H1 (cell line): ENCODE data around the gene SLU7. TPM values are rescaled to one million over a fixed set of nuclear protein-coding genes. Genes with fewer than 3 reads are reported as not detected.
A peak's percentile ranks its signal among the peaks of the same experiment; 100 is the strongest.

Source experiments
- ATF3 ChIP-seq: IDR thresholded peaks from 2 replicates; pipeline ENCODE4 v1.6.1; 2011; ENCODE audit warnings: low read depth, mild to moderate bottlenecking, low read length; ENCODE audit not compliant: insufficient read depth
- HDAC2 ChIP-seq, 2 experiments: fragments of 300-600 bp in 1 of 2; sonication (generic) in 1 of 2; IDR thresholded peaks; 2 replicates each; pipeline ENCODE4 v1.6.1; 2011 to 2012; ENCODE audit warnings: low read depth in 2 of 2, low read length in 2 of 2, mild to moderate bottlenecking in 2 of 2, moderate library complexity in 2 of 2, borderline replicate concordance in 1 of 2, inconsistent platforms in 1 of 2
- KDM1A ChIP-seq: fragments of 200-600, 300-600 bp; sonication (generic); IDR thresholded peaks from 2 replicates; pipeline ENCODE4 v1.7.1; 2016; ENCODE audit warnings: mild to moderate bottlenecking, low read length, borderline replicate concordance
- KDM5A ChIP-seq: fragments of 200-600 bp; IDR thresholded peaks from 2 replicates; pipeline ENCODE4 v1.7.1; 2012; ENCODE audit warnings: mild to moderate bottlenecking, low read length, inconsistent platforms, mixed read lengths
- SIX5 ChIP-seq: IDR thresholded peaks from 2 replicates; pipeline ENCODE4 v1.6.1; 2011; ENCODE audit warnings: mild to moderate bottlenecking, low read depth, low read length
- USF2 ChIP-seq: IDR thresholded peaks from 2 replicates; pipeline ENCODE4 v1.6.1; 2011; ENCODE audit warnings: low read length, improper control_type of control experiment
- polyA plus RNA-seq, 7 experiments: library from polyadenylated mRNA; depleted of rRNA in 3 of 7; stranded (reverse) in 5 of 7; unstranded in 2 of 7; fragments of >200 nt in 5 of 7; fragments of 200-250 nt in 2 of 7; gene quantifications; 1 replicate in 5 of 7; 2 replicates in 1 of 7; 4 replicates in 1 of 7; pipeline versions ENCODE4 v1.2.1 to v1.2.3, GENCODE V29; 2011 to 2013; ENCODE audit warnings: missing spikeins in 2 of 7, mixed read lengths in 2 of 7
- total RNA-seq: library from RNA; stranded (reverse); fragmentation: NEBNext Ultra II Directional; extraction: Animal tissue kit (Norgen Biotek cat#: 25700); gene quantifications from 2 replicates; pipeline ENCODE4 v1.2.1, GENCODE V29; 2021
- TF ChIP-seq, protein P1 (sequence below): fragments of 300-600 bp; sonication (generic); IDR thresholded peaks from 2 replicates; pipeline ENCODE4 v1.7.1; 2012; ENCODE audit warnings: low read length, moderate library complexity, mild to moderate bottlenecking, inconsistent platforms; ENCODE audit not compliant: insufficient replicate concordance

Gene SLU7
- total and polyA plus RNA-seq, 2 of the 8 experiments (the other 6 are each of a cell fraction or from before 2014, with no cell fraction given), result 6.0 to 34.1 TPM

GRCh38 chr5:160369990-160370712 is 48.7 kb downstream of the SLU7 start, which contains the start of gene C1QTNF2 (continued):
- TF ChIP-seq, protein P1, sequence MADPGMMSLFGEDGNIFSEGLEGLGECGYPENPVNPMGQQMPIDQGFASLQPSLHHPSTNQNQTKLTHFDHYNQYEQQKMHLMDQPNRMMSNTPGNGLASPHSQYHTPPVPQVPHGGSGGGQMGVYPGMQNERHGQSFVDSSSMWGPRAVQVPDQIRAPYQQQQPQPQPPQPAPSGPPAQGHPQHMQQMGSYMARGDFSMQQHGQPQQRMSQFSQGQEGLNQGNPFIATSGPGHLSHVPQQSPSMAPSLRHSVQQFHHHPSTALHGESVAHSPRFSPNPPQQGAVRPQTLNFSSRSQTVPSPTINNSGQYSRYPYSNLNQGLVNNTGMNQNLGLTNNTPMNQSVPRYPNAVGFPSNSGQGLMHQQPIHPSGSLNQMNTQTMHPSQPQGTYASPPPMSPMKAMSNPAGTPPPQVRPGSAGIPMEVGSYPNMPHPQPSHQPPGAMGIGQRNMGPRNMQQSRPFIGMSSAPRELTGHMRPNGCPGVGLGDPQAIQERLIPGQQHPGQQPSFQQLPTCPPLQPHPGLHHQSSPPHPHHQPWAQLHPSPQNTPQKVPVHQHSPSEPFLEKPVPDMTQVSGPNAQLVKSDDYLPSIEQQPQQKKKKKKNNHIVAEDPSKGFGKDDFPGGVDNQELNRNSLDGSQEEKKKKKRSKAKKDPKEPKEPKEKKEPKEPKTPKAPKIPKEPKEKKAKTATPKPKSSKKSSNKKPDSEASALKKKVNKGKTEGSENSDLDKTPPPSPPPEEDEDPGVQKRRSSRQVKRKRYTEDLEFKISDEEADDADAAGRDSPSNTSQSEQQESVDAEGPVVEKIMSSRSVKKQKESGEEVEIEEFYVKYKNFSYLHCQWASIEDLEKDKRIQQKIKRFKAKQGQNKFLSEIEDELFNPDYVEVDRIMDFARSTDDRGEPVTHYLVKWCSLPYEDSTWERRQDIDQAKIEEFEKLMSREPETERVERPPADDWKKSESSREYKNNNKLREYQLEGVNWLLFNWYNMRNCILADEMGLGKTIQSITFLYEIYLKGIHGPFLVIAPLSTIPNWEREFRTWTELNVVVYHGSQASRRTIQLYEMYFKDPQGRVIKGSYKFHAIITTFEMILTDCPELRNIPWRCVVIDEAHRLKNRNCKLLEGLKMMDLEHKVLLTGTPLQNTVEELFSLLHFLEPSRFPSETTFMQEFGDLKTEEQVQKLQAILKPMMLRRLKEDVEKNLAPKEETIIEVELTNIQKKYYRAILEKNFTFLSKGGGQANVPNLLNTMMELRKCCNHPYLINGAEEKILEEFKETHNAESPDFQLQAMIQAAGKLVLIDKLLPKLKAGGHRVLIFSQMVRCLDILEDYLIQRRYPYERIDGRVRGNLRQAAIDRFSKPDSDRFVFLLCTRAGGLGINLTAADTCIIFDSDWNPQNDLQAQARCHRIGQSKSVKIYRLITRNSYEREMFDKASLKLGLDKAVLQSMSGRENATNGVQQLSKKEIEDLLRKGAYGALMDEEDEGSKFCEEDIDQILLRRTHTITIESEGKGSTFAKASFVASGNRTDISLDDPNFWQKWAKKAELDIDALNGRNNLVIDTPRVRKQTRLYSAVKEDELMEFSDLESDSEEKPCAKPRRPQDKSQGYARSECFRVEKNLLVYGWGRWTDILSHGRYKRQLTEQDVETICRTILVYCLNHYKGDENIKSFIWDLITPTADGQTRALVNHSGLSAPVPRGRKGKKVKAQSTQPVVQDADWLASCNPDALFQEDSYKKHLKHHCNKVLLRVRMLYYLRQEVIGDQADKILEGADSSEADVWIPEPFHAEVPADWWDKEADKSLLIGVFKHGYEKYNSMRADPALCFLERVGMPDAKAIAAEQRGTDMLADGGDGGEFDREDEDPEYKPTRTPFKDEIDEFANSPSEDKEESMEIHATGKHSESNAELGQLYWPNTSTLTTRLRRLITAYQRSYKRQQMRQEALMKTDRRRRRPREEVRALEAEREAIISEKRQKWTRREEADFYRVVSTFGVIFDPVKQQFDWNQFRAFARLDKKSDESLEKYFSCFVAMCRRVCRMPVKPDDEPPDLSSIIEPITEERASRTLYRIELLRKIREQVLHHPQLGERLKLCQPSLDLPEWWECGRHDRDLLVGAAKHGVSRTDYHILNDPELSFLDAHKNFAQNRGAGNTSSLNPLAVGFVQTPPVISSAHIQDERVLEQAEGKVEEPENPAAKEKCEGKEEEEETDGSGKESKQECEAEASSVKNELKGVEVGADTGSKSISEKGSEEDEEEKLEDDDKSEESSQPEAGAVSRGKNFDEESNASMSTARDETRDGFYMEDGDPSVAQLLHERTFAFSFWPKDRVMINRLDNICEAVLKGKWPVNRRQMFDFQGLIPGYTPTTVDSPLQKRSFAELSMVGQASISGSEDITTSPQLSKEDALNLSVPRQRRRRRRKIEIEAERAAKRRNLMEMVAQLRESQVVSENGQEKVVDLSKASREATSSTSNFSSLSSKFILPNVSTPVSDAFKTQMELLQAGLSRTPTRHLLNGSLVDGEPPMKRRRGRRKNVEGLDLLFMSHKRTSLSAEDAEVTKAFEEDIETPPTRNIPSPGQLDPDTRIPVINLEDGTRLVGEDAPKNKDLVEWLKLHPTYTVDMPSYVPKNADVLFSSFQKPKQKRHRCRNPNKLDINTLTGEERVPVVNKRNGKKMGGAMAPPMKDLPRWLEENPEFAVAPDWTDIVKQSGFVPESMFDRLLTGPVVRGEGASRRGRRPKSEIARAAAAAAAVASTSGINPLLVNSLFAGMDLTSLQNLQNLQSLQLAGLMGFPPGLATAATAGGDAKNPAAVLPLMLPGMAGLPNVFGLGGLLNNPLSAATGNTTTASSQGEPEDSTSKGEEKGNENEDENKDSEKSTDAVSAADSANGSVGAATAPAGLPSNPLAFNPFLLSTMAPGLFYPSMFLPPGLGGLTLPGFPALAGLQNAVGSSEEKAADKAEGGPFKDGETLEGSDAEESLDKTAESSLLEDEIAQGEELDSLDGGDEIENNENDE, result no peak
- TF ChIP-seq KDM1A, result peak; percentile 64; the same call in 1 of the 2 replicates
- TF ChIP-seq ATF3, result peak; percentile 66; the same call in 1 of the 2 replicates
- peak in 1 of 2 experiments; percentile 71; a peak in 1 of 4 replicates for TF ChIP-seq HDAC2 (IDR thresholded peaks at IDR 0.05; ENCODE audit: borderline replicate concordance in 1 of 2, low read depth in 2 of 2, low read length in 2 of 2)
- TF ChIP-seq SIX5, result no peak
- no peak for TF ChIP-seq KDM5A
- peak; percentile 86 for TF ChIP-seq USF2
